Coronary artery (tissue), 2 donors: ENCODE results near the gene PCDH1.

Source experiments
- DNase-seq: peaks from one replicate; pipeline ENCODE4 v3.0.0-alpha.2; 2017; ENCODE audit warnings: low spot score
- H3K27ac ChIP-seq, 2 donors: fragments of 200-600 bp; sonication (generic); one replicate each; pipeline ENCODE4 v1.5.1; 2016 to 2019
- H3K4me3 ChIP-seq: fragments of 200-600 bp; sonication (generic); 2 replicates; pipeline ENCODE4 v1.5.1; 2016; ENCODE audit warnings: mild to moderate bottlenecking, moderate library complexity
- CTCF ChIP-seq: fragments of 200-600 bp; sonication (generic); IDR thresholded peaks from one replicate; pipeline ENCODE4 v1.5.1; 2019; ENCODE audit warnings: antibody characterized with exemption

PCDH1 gene

DNA sequence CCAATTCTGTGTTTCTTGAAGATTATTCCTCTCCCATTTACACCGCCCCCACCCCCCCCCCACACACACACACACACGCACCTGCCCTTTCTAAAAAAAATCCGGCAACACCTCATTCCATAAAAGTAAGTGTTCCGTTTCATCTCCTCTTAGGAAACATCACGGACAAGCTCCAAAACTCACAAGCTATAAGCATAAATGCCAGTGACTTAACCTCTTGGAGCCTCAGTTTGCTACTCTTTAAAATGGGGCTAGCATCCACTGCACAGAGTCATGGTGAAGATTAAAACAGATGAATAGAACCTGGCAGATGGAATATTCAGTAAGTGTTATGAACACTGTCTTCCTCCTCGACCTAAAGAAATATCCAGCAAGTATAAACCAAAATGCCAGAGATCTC, 70.5 kb downstream of the PCDH1 start:
- no peak for TF ChIP-seq CTCF
- DNase-seq: no peak
- Histone ChIP-seq H3K27ac (no peak overlapping the region), H3K4me3 (no peak overlapping the region)

GRCh38 chr5:141807329-141807728, 70.9 kb downstream of the PCDH1 start:
- no peak for DNase-seq
- no peak overlapping the region for H3K4me3 ChIP-seq
- H3K27ac ChIP-seq: peak overlapping the region in 1 of 2 donors; percentile 53
- TF ChIP-seq CTCF: no peak

DNA sequence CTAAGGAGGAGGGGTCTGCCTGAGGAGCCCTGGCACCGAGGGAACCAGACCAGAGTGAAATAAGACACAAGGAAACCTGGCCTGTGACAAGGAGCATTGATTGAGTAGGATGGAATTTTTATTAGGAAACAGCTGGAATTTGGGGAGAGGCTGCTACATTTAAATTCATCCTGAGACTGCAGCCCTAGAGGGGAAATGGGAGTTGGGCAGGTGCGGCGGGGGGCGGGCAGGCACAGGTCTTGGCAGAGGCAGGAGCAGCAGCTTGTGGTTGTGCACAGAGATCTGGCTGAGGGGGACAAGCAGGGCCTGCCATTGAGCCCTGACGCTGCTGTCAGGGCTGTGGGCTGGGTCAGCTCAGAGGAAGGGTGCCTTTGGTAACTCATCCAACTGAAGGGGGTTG, 71.6 kb downstream of the PCDH1 start:
- Histone ChIP-seq H3K27ac (peak overlapping the region in 1 of 2 donors; percentile 53), H3K4me3 (no peak overlapping the region)
- no peak for TF ChIP-seq CTCF
- no peak for DNase-seq

- TF ChIP-seq CTCF: no peak
- no peak overlapping the region for H3K4me3 ChIP-seq
- H3K27ac ChIP-seq: peak overlapping the region in 1 of 2 donors; percentile 53
- DNase-seq: no peak
Measured at GRCh38 chr5:141805874-141806595, 72.2 kb downstream of the PCDH1 start.

DNA sequence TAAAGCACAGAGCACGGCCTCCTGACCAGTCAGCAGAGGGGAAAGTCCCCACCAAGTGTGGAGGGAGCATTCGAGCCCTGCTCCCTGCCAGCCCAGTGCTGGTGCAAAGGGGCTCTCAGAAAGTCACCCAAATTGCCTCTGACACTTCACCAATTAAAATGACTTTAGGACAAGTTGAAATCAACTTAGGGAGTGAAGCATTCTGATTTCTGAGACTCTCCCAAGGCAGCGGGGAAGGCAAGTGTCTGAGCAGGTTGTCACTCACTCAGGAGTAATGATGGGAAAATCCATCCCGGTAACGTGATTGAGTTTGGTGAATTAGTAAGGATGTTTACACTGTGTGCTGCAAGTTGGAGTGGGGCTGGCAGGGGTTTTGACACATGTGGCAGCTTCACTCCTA, 73.7 kb downstream of the PCDH1 start:
- no peak for DNase-seq
- no peak for TF ChIP-seq CTCF
- H3K27ac ChIP-seq: no peak overlapping the region
- H3K4me3 ChIP-seq: no peak overlapping the region
